ENCODE measurements around the gene CDH18. TPM values are rescaled to one million over a fixed set of nuclear protein-coding genes. Genes with fewer than 3 reads are reported as not detected.

Gene CDH18
- total and polyA plus RNA-seq, 3 donors from 2014 or later: 6.4 to 11.3 (median 10.7) TPM

DNA sequence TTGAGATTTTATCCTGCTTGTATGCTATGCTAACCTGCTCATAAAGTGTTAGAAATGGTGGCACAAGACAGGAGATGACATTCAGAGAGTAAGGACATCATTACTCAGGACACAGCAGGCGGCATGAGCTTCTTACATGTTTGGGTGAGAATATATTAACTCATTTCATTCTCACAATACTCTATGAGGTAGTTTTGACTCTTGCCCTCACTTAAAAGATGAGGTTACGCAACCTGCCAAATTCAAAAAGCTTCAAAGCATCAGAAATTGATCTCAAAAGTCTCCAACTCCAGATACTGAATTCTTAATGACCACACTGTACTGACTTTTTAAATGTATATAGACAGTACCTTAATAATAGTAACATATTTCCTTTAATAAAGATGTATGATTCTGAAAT is 60.8 kb downstream of the CDH18 start:
- DNase-seq: no peak
- intact Hi-C loops (cut with DNase I; ENCODE audit: low total_unique reads): no loop called here

DNA sequence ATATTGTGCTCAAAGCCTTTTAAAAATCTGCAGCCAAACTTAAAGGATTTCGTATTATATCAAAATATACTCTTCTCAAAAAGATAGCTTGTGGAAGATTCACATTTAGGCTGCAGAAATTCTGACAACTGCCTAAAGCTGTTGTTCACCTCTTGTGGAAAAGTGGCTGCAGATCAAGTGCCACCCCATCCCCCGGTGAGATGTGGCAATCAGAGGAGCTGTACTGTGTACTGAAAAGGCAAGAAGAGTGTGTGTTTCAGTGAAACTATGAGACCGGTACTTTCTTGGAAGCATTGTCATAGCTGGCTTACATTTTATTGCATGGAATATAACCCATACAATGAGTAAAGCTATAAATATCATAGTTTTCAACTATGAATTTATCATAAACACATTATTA is 64.3 kb downstream of the CDH18 start:
- no peaks in the 10 kb centered on the region for H3K36me3 ChIP-seq (ENCODE audit: low read depth, missing control alignments)
- TF ChIP-seq CTCF (IDR thresholded peaks at IDR 0.05) (no peak), POLR2A (IDR thresholded peaks at IDR 0.05) (no peak)
- intact Hi-C loops (cut with DNase I; ENCODE audit: low total_unique reads): no loop called here
- WGBS, 2 donors: 77 to 90% methylated on average over 3 of the region's 3 CpGs
- no peak for DNase-seq
- no peaks in the 10 kb centered on the region for H3K27me3 ChIP-seq
- H3K4me1 ChIP-seq: no peaks in the 10 kb centered on the region
- no peak overlapping the region for H3K4me3 ChIP-seq
- H3K9me3 ChIP-seq: no peaks in the 10 kb centered on the region
- H3K27ac ChIP-seq: no peak overlapping the region

More for the DNA sequence above, 60.8 kb downstream of the CDH18 start:
- no peaks in the 10 kb centered on the region for H3K27me3 ChIP-seq
- H3K36me3 ChIP-seq (ENCODE audit: low read depth, missing control alignments): no peaks in the 10 kb centered on the region
- no peak overlapping the region for H3K27ac ChIP-seq
- no peak overlapping the region for H3K4me3 ChIP-seq
- H3K4me1 ChIP-seq: no peaks in the 10 kb centered on the region
- TF ChIP-seq CTCF (IDR thresholded peaks at IDR 0.05): no peak
- no peak for TF ChIP-seq POLR2A (IDR thresholded peaks at IDR 0.05)
- 46 to 50% methylated on average over 2 of the region's 2 CpGs for WGBS, 2 donors
- no peaks in the 10 kb centered on the region for H3K9me3 ChIP-seq

DNA sequence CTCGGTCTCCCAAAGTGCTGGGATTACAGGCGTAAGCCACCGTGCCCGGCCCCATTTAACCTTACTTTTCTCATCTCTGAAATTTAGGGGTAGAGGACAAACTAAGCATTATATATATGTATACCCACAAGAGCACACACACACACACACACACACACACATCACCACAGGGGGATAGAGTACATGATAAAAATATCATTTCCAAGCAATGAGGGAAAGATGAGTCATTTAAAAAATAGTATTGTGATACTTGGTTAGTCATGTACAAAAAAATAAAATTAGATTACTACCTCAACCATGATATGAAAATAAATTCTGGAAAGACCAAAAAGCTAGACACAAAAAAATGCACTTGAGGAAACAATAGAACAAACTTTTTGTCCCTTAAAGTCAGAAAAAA is 67.2 kb downstream of the CDH18 start:
- no peaks in the 10 kb centered on the region for H3K36me3 ChIP-seq (ENCODE audit: low read depth, missing control alignments)
- H3K27ac ChIP-seq: no peak overlapping the region
- H3K9me3 ChIP-seq: no peaks in the 10 kb centered on the region
- no peaks in the 10 kb centered on the region for H3K27me3 ChIP-seq
- no peak for DNase-seq
- H3K4me1 ChIP-seq: no peaks in the 10 kb centered on the region
- TF ChIP-seq CTCF (IDR thresholded peaks at IDR 0.05) (no peak), POLR2A (IDR thresholded peaks at IDR 0.05) (no peak)
- no peak overlapping the region for H3K4me3 ChIP-seq
- intact Hi-C loops (cut with DNase I; ENCODE audit: low total_unique reads): no loop called here
- WGBS, 2 donors: 92 to 93% methylated on average over 4 of the region's 4 CpGs

DNA sequence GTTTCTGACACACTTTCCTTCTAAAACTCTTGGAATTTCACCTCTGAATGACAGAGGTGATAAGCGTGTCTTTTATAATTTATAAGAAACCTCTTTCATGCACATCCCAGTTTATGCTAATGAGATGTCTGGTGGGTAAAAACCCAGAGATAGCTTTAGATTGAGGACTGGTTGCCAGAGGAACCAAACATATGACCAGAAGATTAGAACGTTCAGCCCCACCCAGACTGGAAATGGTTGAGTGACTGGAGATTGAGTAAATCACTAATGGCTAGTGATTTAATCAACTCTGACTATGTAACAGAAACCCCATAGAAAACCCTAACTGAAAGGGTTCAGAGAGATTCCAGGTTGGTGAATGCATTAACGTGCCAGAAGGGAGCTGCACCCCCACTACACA is 69.2 kb downstream of the CDH18 start:
- WGBS, 2 donors: 81 to 86% methylated on average over 3 of the region's 3 CpGs
- H3K36me3 ChIP-seq (ENCODE audit: low read depth, missing control alignments): no peaks in the 10 kb centered on the region
- no peak overlapping the region for H3K4me3 ChIP-seq
- H3K9me3 ChIP-seq: no peaks in the 10 kb centered on the region
- TF ChIP-seq CTCF (IDR thresholded peaks at IDR 0.05) (no peak), POLR2A (IDR thresholded peaks at IDR 0.05) (no peak)
- DNase-seq: no peak
- H3K27ac ChIP-seq: no peak overlapping the region
- no peaks in the 10 kb centered on the region for H3K27me3 ChIP-seq
- intact Hi-C loops (cut with DNase I; ENCODE audit: low total_unique reads): no loop called here
- H3K4me1 ChIP-seq: no peaks in the 10 kb centered on the region

- no peak for TF ChIP-seq CTCF (IDR thresholded peaks at IDR 0.05)
- no peak for TF ChIP-seq POLR2A (IDR thresholded peaks at IDR 0.05)
- Histone ChIP-seq H3K27me3 (no peaks in the 10 kb centered on the region), H3K9me3 (no peaks in the 10 kb centered on the region), H3K27ac (no peak overlapping the region), H3K4me3 (no peak overlapping the region), H3K4me1 (no peaks in the 10 kb centered on the region), H3K36me3 (ENCODE audit: low read depth, missing control alignments) (no peaks in the 10 kb centered on the region)
- intact Hi-C loops (cut with DNase I; ENCODE audit: low total_unique reads): no loop called here
- WGBS, 2 donors: 72 to 78% methylated on average over 5 of the region's 5 CpGs
- no peak for DNase-seq
These were observed 70.3 kb downstream of the CDH18 start for GRCh38 chr5:19917588-19918122.
